Keratinocyte (primary cell): Measurements from ENCODE around the gene SLC25A15.

Source experiments
- CTCF ChIP-seq, 3 experiments: IDR thresholded peaks in 1 of 3; conservative IDR thresholded peaks in 1 of 3; optimal IDR thresholded peaks in 1 of 3; 2 replicates in 2 of 3; 3 replicates in 1 of 3; pipeline versions ENCODE3 to v1.5.1; 2011; ENCODE audit warnings: low read length in 3 of 3, mild to moderate bottlenecking in 3 of 3, moderate library complexity in 2 of 3, control low read depth in 1 of 3, inconsistent platforms in 1 of 3; ENCODE audit not compliant: insufficient read depth in 2 of 3; ENCODE audit errors: extremely low read depth in 1 of 3
- EZH2 ChIP-seq: IDR thresholded peaks from one replicate; pipeline ENCODE4 v1.6.1; 2012; ENCODE audit warnings: inconsistent platforms, mild to moderate bottlenecking, low read length, moderate library complexity

- no peak for TF ChIP-seq EZH2
- TF ChIP-seq CTCF (optimal IDR thresholded peaks at IDR 0.05 in 1 of 3, IDR thresholded peaks at IDR 0.05 in 1 of 3, conservative IDR thresholded peaks at IDR 0.05 in 1 of 3; ENCODE audit: extremely low read depth in 1 of 3, insufficient read depth in 2 of 3, low read length in 3 of 3) = no peak
Measured at GRCh38 chr13:40798380-40798779, 9.0 kb downstream of the SLC25A15 start.
